Upper lobe of left lung (tissue), 4 donors: ENCODE data around the gene KRTAP4-8.
"Not testable (repeated sequence)": the region's sequence is repeated elsewhere in the genome, so short reads cannot be mapped to it uniquely, and the experiment has no call there.

Experiments used
- EP300 ChIP-seq, 4 donors: sonication (generic); formaldehyde crosslinking; IDR thresholded peaks; one replicate each; pipeline ENCODE4 v1.5.1; 2017; ENCODE audit warnings: antibody characterized with exemption in 4 of 4, control low read depth in 2 of 4
- POLR2A ChIP-seq, 4 donors: fragments of 450-650 bp; IDR thresholded peaks; one replicate each; pipeline ENCODE4 v1.5.1; 2016 to 2017; ENCODE audit warnings: antibody characterized with exemption in 4 of 4, mild to moderate bottlenecking in 2 of 4
- POLR2AphosphoS5 ChIP-seq, 2 donors: sonication (generic); formaldehyde crosslinking; IDR thresholded peaks; one replicate each; pipeline ENCODE4 v1.5.1; 2017; ENCODE audit warnings: antibody characterized with exemption in 2 of 2
- TF ChIP-seq, protein P1 (sequence below), 6 experiments: fragments of 450-650 bp in 4 of 6; fragments of 200-600 bp in 2 of 6; sonication (generic) in 2 of 6; IDR thresholded peaks; one replicate each; pipeline ENCODE4 v1.5.1; 2016 to 2019; ENCODE audit warnings: antibody characterized with exemption in 6 of 6

DNA sequence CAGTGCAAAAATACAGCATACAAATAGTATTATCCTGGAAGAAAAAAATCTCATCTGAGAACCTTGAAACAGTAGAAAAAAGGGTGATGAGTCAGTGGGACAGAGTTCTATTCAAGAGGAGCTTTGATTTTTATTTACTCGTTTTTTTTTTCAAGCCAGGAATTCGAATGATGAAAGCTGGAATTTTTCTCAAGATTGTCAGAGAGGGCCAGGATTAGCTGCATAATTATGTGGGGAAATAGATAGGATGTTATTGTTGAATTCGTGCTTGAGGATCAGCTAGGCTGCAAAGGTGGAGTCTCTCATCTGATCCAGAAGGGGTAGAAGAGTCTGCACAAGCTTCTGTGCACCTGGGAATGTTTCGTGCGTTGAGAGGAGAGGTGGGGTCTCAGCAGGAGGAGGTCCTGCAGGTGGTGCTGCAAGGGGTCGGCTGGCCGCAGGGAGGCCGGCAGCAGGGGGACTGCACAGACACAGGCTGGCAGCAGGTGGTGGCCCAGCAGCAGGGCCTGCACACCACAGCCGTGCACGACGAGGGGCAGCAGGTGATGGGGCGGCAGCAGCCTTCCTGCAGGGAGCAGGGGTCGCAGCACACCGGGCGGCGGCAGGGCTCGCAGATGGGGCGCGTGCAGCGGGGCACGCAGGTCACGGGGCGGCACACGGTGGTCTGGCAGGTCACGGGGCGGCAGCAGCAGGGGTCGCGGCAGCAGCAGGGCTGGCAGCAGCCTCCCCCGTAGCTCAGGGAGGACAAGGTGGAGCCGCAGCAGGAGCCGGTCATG, 38.5 kb downstream of the KRTAP4-8 start:
- TF ChIP-seq, protein P1, sequence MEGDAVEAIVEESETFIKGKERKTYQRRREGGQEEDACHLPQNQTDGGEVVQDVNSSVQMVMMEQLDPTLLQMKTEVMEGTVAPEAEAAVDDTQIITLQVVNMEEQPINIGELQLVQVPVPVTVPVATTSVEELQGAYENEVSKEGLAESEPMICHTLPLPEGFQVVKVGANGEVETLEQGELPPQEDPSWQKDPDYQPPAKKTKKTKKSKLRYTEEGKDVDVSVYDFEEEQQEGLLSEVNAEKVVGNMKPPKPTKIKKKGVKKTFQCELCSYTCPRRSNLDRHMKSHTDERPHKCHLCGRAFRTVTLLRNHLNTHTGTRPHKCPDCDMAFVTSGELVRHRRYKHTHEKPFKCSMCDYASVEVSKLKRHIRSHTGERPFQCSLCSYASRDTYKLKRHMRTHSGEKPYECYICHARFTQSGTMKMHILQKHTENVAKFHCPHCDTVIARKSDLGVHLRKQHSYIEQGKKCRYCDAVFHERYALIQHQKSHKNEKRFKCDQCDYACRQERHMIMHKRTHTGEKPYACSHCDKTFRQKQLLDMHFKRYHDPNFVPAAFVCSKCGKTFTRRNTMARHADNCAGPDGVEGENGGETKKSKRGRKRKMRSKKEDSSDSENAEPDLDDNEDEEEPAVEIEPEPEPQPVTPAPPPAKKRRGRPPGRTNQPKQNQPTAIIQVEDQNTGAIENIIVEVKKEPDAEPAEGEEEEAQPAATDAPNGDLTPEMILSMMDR (IDR thresholded peaks at IDR 0.05): not testable (repeated sequence)
- not testable (repeated sequence) for TF ChIP-seq POLR2A, POLR2AphosphoS5, EP300 (IDR thresholded peaks at IDR 0.05)
